WTC11 (cell line): Measurements from ENCODE around the gene MYBPHL. TPM values are rescaled to one million over a fixed set of nuclear protein-coding genes. Genes with fewer than 3 reads are reported as not detected.

Experiments
- ATAC-seq: fragments of 200-7000 bp; cut with Tn5 transposase; 2 replicates; pipeline ENCODE4 v1.10.0; 2021; ENCODE audit warnings: mild to moderate bottlenecking, moderate library complexity
- CTCF ChIA-PET: fragments of 300-600 bp; sonication (Branson Sonifier 250); formaldehyde crosslinking; loops from one replicate; lab custom pipeline; 2021; ENCODE audit warnings: antibody characterized with exemption; lab: Charles Lee
- POLR2A ChIA-PET: fragments of 350-600 bp; sonication (Branson Sonifier 250); formaldehyde crosslinking; loops from one replicate; lab custom pipeline; 2021; ENCODE audit warnings: antibody characterized with exemption; lab: Charles Lee
- DNase-seq: peaks from one replicate; pipeline ENCODE4 v3.0.0; 2021; ENCODE audit warnings: low spot score
- H3K27ac Mint-ChIP-seq: 2 replicates; pipeline ENCODE4 v1.8.0; 2021; ENCODE audit warnings: mixed read lengths
- H3K27me3 Mint-ChIP-seq: 2 replicates; pipeline ENCODE4 v1.8.0; 2021; ENCODE audit warnings: low read depth, mild to moderate bottlenecking, moderate library complexity, mixed read lengths
- H3K36me3 Mint-ChIP-seq: 2 replicates; pipeline ENCODE4 v1.8.0; 2021; ENCODE audit warnings: mixed read lengths
- H3K4me1 Mint-ChIP-seq: 2 replicates; pipeline ENCODE4 v1.8.0; 2022; ENCODE audit warnings: mixed read lengths
- H3K4me3 Mint-ChIP-seq: 2 replicates; pipeline ENCODE4 v1.8.0; 2021; ENCODE audit warnings: mild to moderate bottlenecking, moderate library complexity, mixed read lengths
- H3K9me3 Mint-ChIP-seq: 2 replicates; pipeline ENCODE4 v1.8.0; 2021; ENCODE audit warnings: mixed read lengths
- AFF4 ChIP-seq: sonication (generic); formaldehyde crosslinking; IDR thresholded peaks from 2 replicates; pipeline ENCODE4 v1.8.1; 2023; ENCODE audit warnings: mild to moderate bottlenecking, missing genetic modification reagents, borderline replicate concordance
- ATF2 ChIP-seq: sonication (generic); formaldehyde crosslinking; IDR thresholded peaks from 2 replicates; pipeline ENCODE4 v1.8.1; 2022; ENCODE audit warnings: low read depth, missing genetic modification reagents, borderline replicate concordance
- ATF3 ChIP-seq: sonication (generic); formaldehyde crosslinking; conservative IDR thresholded peaks from 2 replicates; pipeline ENCODE4 v1.8.1; 2022; ENCODE audit warnings: mild to moderate bottlenecking, missing genetic modification reagents
- CDX4 ChIP-seq: fragments of 250-450 bp; sonication (Bioruptor Pico); IDR thresholded peaks from 2 replicates; pipeline ENCODE4 v1.9.0; 2021; ENCODE audit warnings: moderate library complexity, mild to moderate bottlenecking, inconsistent platforms, borderline replicate concordance
- GTF2I ChIP-seq: fragments of 250-450 bp; sonication (Bioruptor Pico); conservative IDR thresholded peaks from 2 replicates; pipeline ENCODE4 v1.4.0; 2021; ENCODE audit warnings: mild to moderate bottlenecking
- HMGXB4 ChIP-seq: sonication (generic); formaldehyde crosslinking; IDR thresholded peaks from 2 replicates; pipeline ENCODE4 v1.8.1; 2023; ENCODE audit warnings: mild to moderate bottlenecking, moderate library complexity, missing genetic modification reagents
- IRF2 ChIP-seq: sonication (generic); formaldehyde crosslinking; IDR thresholded peaks from 2 replicates; pipeline ENCODE4 v1.8.0; 2022; ENCODE audit warnings: low read depth, missing genetic modification reagents, borderline replicate concordance
- PRRX2 ChIP-seq: fragments of 250-450 bp; sonication (Bioruptor Pico); IDR thresholded peaks from 2 replicates; pipeline ENCODE4 v1.8.0; 2021; ENCODE audit warnings: mild to moderate bottlenecking
- SMAD4 ChIP-seq: sonication (generic); formaldehyde crosslinking; IDR thresholded peaks from 2 replicates; pipeline ENCODE4 v1.8.0; 2022; ENCODE audit warnings: mild to moderate bottlenecking, missing genetic modification reagents
- SOX15 ChIP-seq: fragments of 250-450 bp; sonication (Bioruptor Pico); IDR thresholded peaks from 2 replicates; pipeline ENCODE4 v1.9.0; 2021; ENCODE audit warnings: mild to moderate bottlenecking
- TCF7 ChIP-seq: sonication (generic); formaldehyde crosslinking; IDR thresholded peaks from 2 replicates; pipeline ENCODE4 v1.8.0; 2022; ENCODE audit warnings: mild to moderate bottlenecking, low read depth, missing genetic modification reagents, moderate library complexity
- TEAD4 ChIP-seq: sonication (generic); formaldehyde crosslinking; IDR thresholded peaks from 2 replicates; pipeline ENCODE4 v1.8.0; 2022; ENCODE audit warnings: mild to moderate bottlenecking, missing genetic modification reagents
- ZBTB21 ChIP-seq: sonication (generic); formaldehyde crosslinking; IDR thresholded peaks from 2 replicates; pipeline ENCODE4 v1.8.1; 2023; ENCODE audit warnings: mild to moderate bottlenecking, missing genetic modification reagents, borderline replicate concordance
- ZNF138 ChIP-seq: sonication (generic); formaldehyde crosslinking; conservative IDR thresholded peaks from 2 replicates; pipeline ENCODE4 v1.8.1; 2022; ENCODE audit warnings: mild to moderate bottlenecking, moderate library complexity, missing genetic modification reagents
- ZNF219 ChIP-seq: sonication (generic); formaldehyde crosslinking; IDR thresholded peaks from 2 replicates; pipeline ENCODE4 v1.8.0; 2023; ENCODE audit warnings: missing genetic modification reagents, mild to moderate bottlenecking, borderline replicate concordance
- ZNF281 ChIP-seq: sonication (generic); formaldehyde crosslinking; IDR thresholded peaks from 2 replicates; pipeline ENCODE4 v1.8.0; 2023; ENCODE audit warnings: mild to moderate bottlenecking, missing genetic modification reagents
- ZNF512 ChIP-seq: sonication (generic); formaldehyde crosslinking; IDR thresholded peaks from 2 replicates; pipeline ENCODE4 v1.8.1; 2022; ENCODE audit warnings: missing genetic modification reagents, borderline replicate concordance
- total RNA-seq: library from RNA; stranded (reverse); gene quantifications from 3 replicates; pipeline ENCODE4 v1.2.3, GENCODE V29; 2021

MYBPHL gene
- total RNA-seq, 1 experiment from 2014 or later = 1.2 TPM

GRCh38 chr1:109354929-109355328, 48.1 kb upstream of the MYBPHL start:
- CTCF ChIA-PET = interaction anchor here (1.0 to 2.7 kb wide), 6 partner anchors 43 to 91 kb away, joined by 3 to 23 read pairs (median 4); partner anchors contain the start of gene SORT1
- Mint-ChIP-seq H3K4me1 (no peaks in the 10 kb centered on the region), H3K27me3 (no peaks in the 10 kb centered on the region), H3K27ac (no peak overlapping the region), H3K9me3 (no peaks in the 10 kb centered on the region), H3K4me3 (no peak overlapping the region), H3K36me3 (peaks cover 20% of the 10 kb centered on the region)
- POLR2A ChIA-PET = interaction anchor here (1.0 kb wide), 1 partner anchor 154 kb away, joined by 3 read pairs; the partner anchor contains the start of gene AMIGO1
- ATAC-seq (no peak), DNase-seq (no peak)
- TF ChIP-seq ZNF512 (CRISPR knock-in tag) (no peak), ATF2 (CRISPR knock-in tag) (no peak)

GRCh38 chr1:109351457-109351856, 44.6 kb upstream of the MYBPHL start:
- CTCF ChIA-PET = interaction anchor here (1.3 to 1.6 kb wide), 2 partner anchors 19 to 47 kb away, joined by 3 to 5 read pairs; partner anchors contain the start of gene SORT1
- Mint-ChIP-seq H3K4me3 (no peak overlapping the region), H3K27me3 (no peaks in the 10 kb centered on the region), H3K9me3 (no peaks in the 10 kb centered on the region), H3K36me3 (peaks cover 35% of the 10 kb centered on the region), H3K27ac (no peak overlapping the region), H3K4me1 (no peaks in the 10 kb centered on the region)
- no peak for ATAC-seq
- no peak for DNase-seq
- POLR2A ChIA-PET = no interaction called here
- TF ChIP-seq GTF2I (CRISPR knock-in tag) (no peak), AFF4 (no peak), ATF3 (CRISPR knock-in tag) (no peak), SMAD4 (CRISPR knock-in tag) (no peak), TCF7 (no peak), ZNF512 (CRISPR knock-in tag) (no peak), HMGXB4 (CRISPR knock-in tag) (no peak), IRF2 (no peak), ZNF281 (CRISPR knock-in tag) (no peak), ZBTB21 (CRISPR knock-in tag) (no peak), ZNF219 (CRISPR knock-in tag) (no peak), CDX4 (no peak), PRRX2 (CRISPR knock-in tag) (no peak), TEAD4 (CRISPR knock-in tag) (no peak), ZNF138 (CRISPR knock-in tag) (no peak), SOX15 (CRISPR knock-in tag) (no peak), ATF2 (CRISPR knock-in tag) (no peak)
